HL-60 (cell line): ENCODE measurements around the gene IRF7.

Experiments used
- POLR2AphosphoS5 ChIP-seq: IDR thresholded peaks from 2 replicates; pipeline ENCODE4 v1.6.1; 2012; ENCODE audit warnings: low read depth
- REST ChIP-seq: IDR thresholded peaks from 2 replicates; pipeline ENCODE4 v1.6.1; 2012; ENCODE audit warnings: low read depth; ENCODE audit not compliant: insufficient replicate concordance
- SPI1 ChIP-seq: IDR thresholded peaks from 2 replicates; pipeline ENCODE4 v1.6.1; 2012; ENCODE audit warnings: low read depth, mild to moderate bottlenecking, borderline replicate concordance
- TF ChIP-seq, protein P1 (sequence below): IDR thresholded peaks from one replicate; pipeline ENCODE4 v1.5.1; 2011; ENCODE audit warnings: low read length, control low read depth, inconsistent platforms; ENCODE audit not compliant: insufficient read depth

DNA sequence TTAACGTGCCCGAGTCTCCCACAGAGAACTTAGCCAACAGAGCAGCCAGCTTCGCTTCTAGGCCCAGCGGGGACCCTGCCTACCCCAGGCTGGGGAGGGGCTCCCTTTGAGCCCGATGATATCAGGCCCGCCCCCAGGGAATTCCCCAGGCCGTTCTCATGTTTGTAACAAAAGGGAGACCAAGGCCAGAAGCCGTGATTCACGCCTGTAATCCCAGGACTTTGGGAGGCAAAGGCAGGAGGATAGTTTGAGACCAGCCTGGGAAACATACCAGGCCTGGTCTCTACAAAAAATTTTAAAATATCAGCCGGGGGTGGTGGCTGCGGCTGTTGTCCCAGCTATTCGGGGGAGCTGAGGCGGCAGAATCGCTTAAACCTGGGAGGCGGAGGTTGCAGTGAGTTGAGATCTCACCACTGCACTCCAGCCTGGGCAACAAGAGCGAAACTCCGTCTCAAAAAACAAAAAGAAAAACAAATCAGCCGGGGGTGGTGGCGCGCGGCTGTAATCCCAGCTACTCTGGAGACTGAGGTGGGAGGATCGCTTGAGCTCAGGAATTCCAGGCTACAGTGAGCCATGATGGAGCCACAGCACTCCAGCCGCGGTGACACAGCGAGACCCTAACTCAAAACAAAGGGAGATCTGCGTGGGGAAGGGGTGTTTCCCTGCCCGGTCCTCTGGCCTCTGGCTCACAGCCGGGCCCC lies 23.0 kb upstream of the IRF7 start:
- TF ChIP-seq, protein P1, sequence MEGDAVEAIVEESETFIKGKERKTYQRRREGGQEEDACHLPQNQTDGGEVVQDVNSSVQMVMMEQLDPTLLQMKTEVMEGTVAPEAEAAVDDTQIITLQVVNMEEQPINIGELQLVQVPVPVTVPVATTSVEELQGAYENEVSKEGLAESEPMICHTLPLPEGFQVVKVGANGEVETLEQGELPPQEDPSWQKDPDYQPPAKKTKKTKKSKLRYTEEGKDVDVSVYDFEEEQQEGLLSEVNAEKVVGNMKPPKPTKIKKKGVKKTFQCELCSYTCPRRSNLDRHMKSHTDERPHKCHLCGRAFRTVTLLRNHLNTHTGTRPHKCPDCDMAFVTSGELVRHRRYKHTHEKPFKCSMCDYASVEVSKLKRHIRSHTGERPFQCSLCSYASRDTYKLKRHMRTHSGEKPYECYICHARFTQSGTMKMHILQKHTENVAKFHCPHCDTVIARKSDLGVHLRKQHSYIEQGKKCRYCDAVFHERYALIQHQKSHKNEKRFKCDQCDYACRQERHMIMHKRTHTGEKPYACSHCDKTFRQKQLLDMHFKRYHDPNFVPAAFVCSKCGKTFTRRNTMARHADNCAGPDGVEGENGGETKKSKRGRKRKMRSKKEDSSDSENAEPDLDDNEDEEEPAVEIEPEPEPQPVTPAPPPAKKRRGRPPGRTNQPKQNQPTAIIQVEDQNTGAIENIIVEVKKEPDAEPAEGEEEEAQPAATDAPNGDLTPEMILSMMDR, result no peak
- no peak for TF ChIP-seq POLR2AphosphoS5
- no peak for TF ChIP-seq SPI1
- TF ChIP-seq REST, result no peak
